HL-60 (cell line): ENCODE results near the gene TPRN.

Source experiments
- CTCF ChIP-seq: IDR thresholded peaks from one replicate; pipeline ENCODE4 v1.5.1; 2011; ENCODE audit warnings: low read length, control low read depth, inconsistent platforms; ENCODE audit not compliant: insufficient read depth
- GABPA ChIP-seq: IDR thresholded peaks from 2 replicates; pipeline ENCODE4 v1.6.1; 2012; ENCODE audit warnings: low read depth
- POLR2AphosphoS5 ChIP-seq: IDR thresholded peaks from 2 replicates; pipeline ENCODE4 v1.6.1; 2012; ENCODE audit warnings: low read depth
- REST ChIP-seq: IDR thresholded peaks from 2 replicates; pipeline ENCODE4 v1.6.1; 2012; ENCODE audit warnings: low read depth; ENCODE audit not compliant: insufficient replicate concordance
- SPI1 ChIP-seq: IDR thresholded peaks from 2 replicates; pipeline ENCODE4 v1.6.1; 2012; ENCODE audit warnings: low read depth, mild to moderate bottlenecking, borderline replicate concordance

DNA sequence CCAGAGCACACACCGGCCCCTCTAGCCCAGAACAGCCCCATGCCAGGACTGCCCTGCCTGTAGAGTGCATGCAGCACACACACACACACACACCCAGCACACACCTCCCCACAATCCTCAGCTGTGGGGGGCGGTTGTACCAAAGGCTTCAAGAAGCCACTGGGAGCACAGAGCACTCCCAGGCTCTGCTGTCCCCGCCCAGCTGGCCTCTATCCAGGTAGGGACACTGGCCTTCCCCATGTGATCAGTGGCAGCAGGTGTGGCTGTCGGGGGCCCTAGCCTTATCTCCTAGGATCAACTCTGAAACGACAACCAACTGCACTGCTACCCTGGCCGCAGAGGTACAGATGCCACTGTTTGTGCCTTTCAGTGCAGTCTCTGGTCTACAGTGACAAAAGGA lies 14.2 kb downstream of the TPRN start:
- TF ChIP-seq REST (no peak), CTCF (no peak), POLR2AphosphoS5 (no peak), SPI1 (no peak), GABPA (no peak)
